Measurements from ENCODE around the gene C20orf96. TPM values are rescaled to one million over a fixed set of nuclear protein-coding genes. Genes with fewer than 3 reads are reported as not detected.

The C20orf96 gene
- polyA plus RNA-seq, 1 donor (not counting 4 experiments of a cell fraction or from before 2014, with no cell fraction given), result 3.6 TPM

- no peak for TF ChIP-seq CTCF (optimal IDR thresholded peaks at IDR 0.05 in 1 of 3, IDR thresholded peaks at IDR 0.05 in 1 of 3, conservative IDR thresholded peaks at IDR 0.05 in 1 of 3; ENCODE audit: extremely low read depth in 1 of 3, insufficient read depth in 2 of 3, low read length in 3 of 3)
- no peak for TF ChIP-seq EZH2 (IDR thresholded peaks at IDR 0.05; ENCODE audit: low read length)
- Histone ChIP-seq H2AFZ (ENCODE audit: control insufficient read depth, low read length) (no peak overlapping the region), H3K27ac (ENCODE audit: control insufficient read depth, insufficient read depth, low read length) (no peak overlapping the region), H3K27me3 (ENCODE audit: control insufficient read depth, extremely low read depth, insufficient read depth, low read length) (no peaks in the 10 kb centered on the region), H4K20me1 (ENCODE audit: control insufficient read depth, extremely low read depth, insufficient read depth, low read length) (no peaks in the 10 kb centered on the region), H3K36me3 (ENCODE audit: control insufficient read depth in 2 of 2, extremely low read depth in 1 of 2, insufficient read depth in 2 of 2, low read length in 2 of 2) (no peaks in the 10 kb centered on the region), H3K79me2 (ENCODE audit: control insufficient read depth, insufficient read depth, low read length) (peaks cover 19% of the 10 kb centered on the region), H3K9ac (ENCODE audit: control insufficient read depth, extremely low read depth, insufficient read depth, low read length) (no peak overlapping the region), H3K4me1 (ENCODE audit: control insufficient read depth, extremely low read depth, insufficient read depth, low read length) (peaks cover 35% of the 10 kb centered on the region), H3K4me2 (ENCODE audit: control insufficient read depth, extremely low read depth, insufficient read depth, low read depth, low read length) (peak overlapping the region; percentile 89), H3K4me3 (ENCODE audit: control insufficient read depth in 2 of 3, extremely low read depth in 1 of 3, insufficient read depth in 2 of 3, low read depth in 1 of 3, low read length in 3 of 3) (no peak overlapping the region), H3K9me3 (ENCODE audit: control insufficient read depth, low read depth, low read length) (no peaks in the 10 kb centered on the region), H3K9me1 (ENCODE audit: control insufficient read depth, extremely low read depth, insufficient read depth, low read length) (no peaks in the 10 kb centered on the region)
- dilution Hi-C loops (cut with MboI; ENCODE audit: extremely low pct_ligation_motif_present, low sequenced_read_pairs), result no loop called here
- DNase-seq (ENCODE audit: low read depth, low spot score) (no peak), FAIRE-seq (no peak)
Measured at GRCh38 chr20:300345-300990, 9.9 kb upstream of the C20orf96 start.

- no peaks in the 10 kb centered on the region for H4K20me1 ChIP-seq (ENCODE audit: control insufficient read depth, extremely low read depth, insufficient read depth, low read length)
- H3K27me3 ChIP-seq (ENCODE audit: control insufficient read depth, extremely low read depth, insufficient read depth, low read length), result no peaks in the 10 kb centered on the region
- peaks cover 19% of the 10 kb centered on the region for H3K79me2 ChIP-seq (ENCODE audit: control insufficient read depth, insufficient read depth, low read length)
- H3K9me3 ChIP-seq (ENCODE audit: control insufficient read depth, low read depth, low read length), result no peaks in the 10 kb centered on the region
- DNase-seq (ENCODE audit: low read depth, low spot score) (no peak), FAIRE-seq (no peak)
- TF ChIP-seq CTCF (optimal IDR thresholded peaks at IDR 0.05 in 1 of 3, IDR thresholded peaks at IDR 0.05 in 1 of 3, conservative IDR thresholded peaks at IDR 0.05 in 1 of 3; ENCODE audit: extremely low read depth in 1 of 3, insufficient read depth in 2 of 3, low read length in 3 of 3), result no peak
- TF ChIP-seq EZH2 (IDR thresholded peaks at IDR 0.05; ENCODE audit: low read length), result no peak
- peak overlapping the region; percentile 61 to 73 (median 71) for H3K4me3 ChIP-seq (ENCODE audit: control insufficient read depth in 2 of 3, extremely low read depth in 1 of 3, insufficient read depth in 2 of 3, low read depth in 1 of 3, low read length in 3 of 3)
- dilution Hi-C loops (cut with MboI; ENCODE audit: extremely low pct_ligation_motif_present, low sequenced_read_pairs), result no loop called here
- peak overlapping the region; percentile 89 for H3K4me2 ChIP-seq (ENCODE audit: control insufficient read depth, extremely low read depth, insufficient read depth, low read depth, low read length)
- H3K9ac ChIP-seq (ENCODE audit: control insufficient read depth, extremely low read depth, insufficient read depth, low read length), result peak overlapping the region; percentile 88
- H2AFZ ChIP-seq (ENCODE audit: control insufficient read depth, low read length), result no peak overlapping the region
- no peaks in the 10 kb centered on the region for H3K9me1 ChIP-seq (ENCODE audit: control insufficient read depth, extremely low read depth, insufficient read depth, low read length)
- H3K4me1 ChIP-seq (ENCODE audit: control insufficient read depth, extremely low read depth, insufficient read depth, low read length), result peaks cover 35% of the 10 kb centered on the region
- peak overlapping the region; percentile 76 for H3K27ac ChIP-seq (ENCODE audit: control insufficient read depth, insufficient read depth, low read length)
- H3K36me3 ChIP-seq (ENCODE audit: control insufficient read depth in 2 of 2, extremely low read depth in 1 of 2, insufficient read depth in 2 of 2, low read length in 2 of 2), result no peaks in the 10 kb centered on the region
Measured at GRCh38 chr20:298776-299391, 8.3 kb upstream of the C20orf96 start.
